Heart left ventricle (tissue), 13 donors: ENCODE measurements around the gene STXBP6.

Source experiments
- CTCF ChIP-seq, 12 donors: fragments of 200-600 bp; sonication (generic) in 4 of 12; IDR thresholded peaks; one replicate each; pipeline versions ENCODE4 v1.5.0 to v1.8.0; 2018 to 2022; ENCODE audit warnings: antibody characterized with exemption in 12 of 12, mild to moderate bottlenecking in 5 of 12
- POLR2A ChIP-seq, 2 donors: fragments of 450-650 bp; IDR thresholded peaks; one replicate each; pipeline ENCODE4 v1.6.1; 2017; ENCODE audit warnings: antibody characterized with exemption in 2 of 2, mild to moderate bottlenecking in 2 of 2, moderate library complexity in 2 of 2
- donor health status: ischemic (EF 13 %, LVEDD 7.1; RV severe dilation, severe dysfunction).
- donor health status: DM: no; HTN: yes; CAD: no.
- donor health status: DM: no; HTN: no; CAD: no.
- donor health status: ischemic (EF 25% LVEDD 6.9; RV normal size, moderate dysfunction).
- donor health status: ischemic (EF 25% LVEDD 5.7; RV mildly dilated, moderate dysfunction).
- donor health status: ischemic (EF 35%, LVEDD 5.7; RV mildly dilated, moderate dysfunction).
- donor health status: nonischemic (EF 11% LVEDD 7.7; RV severe dilation, severe dysfunction).
- donor health status: DM: yes; HTN: yes; CAD: no.
- donor health status: PGD.
- donor health status: ischemic (EF 29% LVEDD 5.4; RV normal size, mild dysfunction).
- donor health status: nonischemic (EF 23%, LVEDD 6.1; RV moderate dilation, normal function).

DNA sequence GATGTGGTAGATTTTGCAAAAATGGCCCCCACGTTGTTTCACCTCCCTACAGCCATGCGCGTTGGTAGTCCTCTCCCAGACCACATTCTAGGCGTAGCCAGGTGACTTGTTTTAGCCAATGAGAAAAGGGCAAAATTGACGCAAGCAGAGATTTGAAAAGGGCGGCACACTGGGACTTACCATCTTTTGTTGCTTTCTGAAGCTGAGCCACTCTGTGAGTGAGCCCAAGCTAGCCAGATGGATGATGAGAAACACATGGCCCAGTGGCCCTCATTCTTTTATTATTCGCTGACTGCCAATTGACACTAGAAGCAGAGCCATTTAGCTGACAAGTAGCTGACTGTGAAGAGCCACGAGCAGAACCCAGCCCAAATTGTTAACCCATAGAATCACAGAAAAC lies 274.0 kb downstream of the STXBP6 start:
- TF ChIP-seq CTCF (IDR thresholded peaks at IDR 0.05), result no peak
- TF ChIP-seq POLR2A (IDR thresholded peaks at IDR 0.05), result no peak
